ENCODE data around the gene NPHS1. TPM values are rescaled to one million over a fixed set of nuclear protein-coding genes. Genes with fewer than 3 reads are reported as not detected.
A peak's percentile ranks its signal among the peaks of the same experiment; 100 is the strongest.

Gene NPHS1
- total and polyA plus RNA-seq, 4 donors = not detected

DNA sequence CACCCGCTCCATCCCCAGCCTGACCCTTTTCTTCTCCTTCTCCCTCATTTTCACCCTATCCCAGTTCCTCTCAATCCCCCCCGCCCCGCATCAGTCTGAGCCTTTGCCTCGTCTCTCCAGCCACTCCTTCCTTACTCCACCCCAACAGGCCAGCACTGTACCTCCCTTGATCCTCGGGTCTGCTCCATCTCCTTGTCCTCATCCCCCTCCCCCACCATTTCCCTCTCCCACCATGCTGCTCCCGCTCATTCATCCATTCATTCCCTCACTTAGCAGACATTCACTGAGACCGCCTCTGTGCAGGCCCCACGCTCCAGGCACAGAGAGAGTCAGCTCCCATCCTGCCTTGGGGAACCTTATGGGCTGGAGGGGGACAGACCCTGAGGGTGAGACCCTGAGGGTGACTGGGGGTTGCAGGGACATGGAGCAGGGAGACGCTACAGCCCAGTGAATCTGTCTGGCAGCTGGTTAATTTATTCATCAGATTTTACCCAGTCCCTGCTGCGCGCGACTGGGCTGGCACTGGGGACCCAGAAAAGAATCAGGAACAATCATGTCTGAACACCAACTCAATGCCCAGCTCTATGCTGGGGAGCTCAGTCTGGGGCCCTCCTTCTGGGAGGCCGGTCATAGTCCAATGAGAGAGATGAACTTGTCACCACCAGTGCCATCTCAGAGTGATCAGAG is 76.1 kb downstream of the NPHS1 start:
- Histone ChIP-seq H3K27me3 (ENCODE audit: control insufficient read depth in 1 of 2, insufficient read depth in 2 of 2, low read length in 1 of 2) (no peaks in the 10 kb centered on the region), H3K4me1 (ENCODE audit: control insufficient read depth in 1 of 2, insufficient read depth in 2 of 2, low read length in 2 of 2) (no peaks in the 10 kb centered on the region), H3K9me3 (ENCODE audit: control insufficient read depth, low read length) (no peaks in the 10 kb centered on the region), H3K36me3 (ENCODE audit: control insufficient read depth in 1 of 2, insufficient read depth in 2 of 2, low read length in 1 of 2) (peaks cover 0 to 1% of the 10 kb centered on the region in 2 donors), H3K4me3 (ENCODE audit: low read length in 2 of 2) (peak overlapping the region; percentile 73 to 91), H3K27ac (ENCODE audit: low read depth in 1 of 2, low read length in 2 of 2) (no peak overlapping the region)
- 45 to 49% methylated on average over 13 of the region's 13 CpGs for WGBS, 2 donors
- no peak for DNase-seq
- no peak for ATAC-seq (ENCODE audit: low FRiP score)
- intact Hi-C loops (cut with DNase I) = loop anchor here in 1 of 2 donors (5.0 kb wide), 1 partner anchor 101 kb away; no protein-coding TSS in a partner anchor

Other genes starting within 250 kb of the NPHS1 start
- 10 to 100 TPM in 1 of 2 donors, 1 to 10 TPM in 1; 5.3 to 10.5 TPM for gene HAUS5, start 239.8 kb downstream of the NPHS1 start, total RNA-seq
- gene HAUS5, start 239.8 kb downstream of the NPHS1 start, polyA plus RNA-seq = 10 to 100 TPM in 1 of 2 donors, 1 to 10 TPM in 1; 2.9 to 17.5 TPM
- gene RBM42, start 223.5 kb downstream of the NPHS1 start, total RNA-seq = 10 to 100 TPM; 53.7 to 62.0 TPM
- 10 to 100 TPM; 41.8 to 66.8 TPM for gene RBM42, start 223.5 kb downstream of the NPHS1 start, polyA plus RNA-seq
- gene ETV2, start 210.8 kb downstream of the NPHS1 start, total RNA-seq = 1 to 10 TPM in 1 of 2 donors, under 1 TPM in 1; 0.62 to 1.2 TPM
- 1 to 10 TPM in 1 of 2 donors, under 1 TPM in 1; 0.46 to 1.9 TPM for gene ETV2, start 210.8 kb downstream of the NPHS1 start, polyA plus RNA-seq
- 100 to 1,000 TPM; 196 to 216 TPM for gene COX6B1, start 204.2 kb downstream of the NPHS1 start, total RNA-seq
- gene COX6B1, start 204.2 kb downstream of the NPHS1 start, polyA plus RNA-seq = 100 to 1,000 TPM; 502 to 730 TPM
- gene UPK1A, start 186.0 kb downstream of the NPHS1 start, total RNA-seq = not detected
- 1 to 10 TPM in 1 of 2 donors, under 1 TPM in 1; 0.54 to 1.5 TPM for gene UPK1A, start 186.0 kb downstream of the NPHS1 start, polyA plus RNA-seq
- under 1 TPM in 1 of 2 donors, not detected in 1; 0.19 TPM for gene ZBTB32, start 147.9 kb downstream of the NPHS1 start, total RNA-seq
- gene ZBTB32, start 147.9 kb downstream of the NPHS1 start, polyA plus RNA-seq = not detected
- 10 to 100 TPM; 33.6 to 37.9 TPM for gene KMT2B, start 134.5 kb downstream of the NPHS1 start, total RNA-seq
- 10 to 100 TPM in 1 of 2 donors, 1 to 10 TPM in 1; 6.4 to 43.3 TPM for gene KMT2B, start 134.5 kb downstream of the NPHS1 start, polyA plus RNA-seq
- 10 to 100 TPM in 1 of 2 donors, 1 to 10 TPM in 1; 8.1 to 14.9 TPM for gene IGFLR1, start 110.1 kb downstream of the NPHS1 start, total RNA-seq
- 10 to 100 TPM in 1 of 2 donors, 1 to 10 TPM in 1; 5.1 to 10.9 TPM for gene IGFLR1, start 110.1 kb downstream of the NPHS1 start, polyA plus RNA-seq
- 10 to 100 TPM; 14.8 to 22.0 TPM for gene U2AF1L4, start 107.1 kb downstream of the NPHS1 start, total RNA-seq
- gene U2AF1L4, start 107.1 kb downstream of the NPHS1 start, polyA plus RNA-seq = 10 to 100 TPM; 24.7 to 70.4 TPM
- 10 to 100 TPM; 32.9 to 37.0 TPM for gene PSENEN, start 106.9 kb downstream of the NPHS1 start, total RNA-seq
- gene PSENEN, start 106.9 kb downstream of the NPHS1 start, polyA plus RNA-seq = 10 to 100 TPM; 32.4 to 59.2 TPM
- 10 to 100 TPM; 10.6 to 13.3 TPM for gene LIN37, start 103.9 kb downstream of the NPHS1 start, total RNA-seq
- 10 to 100 TPM; 13.1 to 91.2 TPM for gene LIN37, start 103.9 kb downstream of the NPHS1 start, polyA plus RNA-seq
- gene HSPB6, start 95.5 kb downstream of the NPHS1 start, total RNA-seq = 100 to 1,000 TPM; 148 to 152 TPM
- gene HSPB6, start 95.5 kb downstream of the NPHS1 start, polyA plus RNA-seq = 100 to 1,000 TPM in 1 of 2 donors, 10 to 100 TPM in 1; 73.9 to 131 TPM
- 10 to 100 TPM; 18.7 to 19.6 TPM for gene PROSER3, start 94.3 kb downstream of the NPHS1 start, total RNA-seq
- gene PROSER3, start 94.3 kb downstream of the NPHS1 start, polyA plus RNA-seq = 10 to 100 TPM in 1 of 2 donors, 1 to 10 TPM in 1; 4.1 to 18.7 TPM
- 10 to 100 TPM; 12.3 to 27.8 TPM for gene ARHGAP33, start 76.9 kb downstream of the NPHS1 start, total RNA-seq
- gene ARHGAP33, start 76.9 kb downstream of the NPHS1 start, polyA plus RNA-seq = 10 to 100 TPM in 1 of 2 donors, 1 to 10 TPM in 1; 1.9 to 22.1 TPM
- not detected for gene PRODH2, start 39.7 kb downstream of the NPHS1 start, total RNA-seq
- gene PRODH2, start 39.7 kb downstream of the NPHS1 start, polyA plus RNA-seq = not detected
- gene KIRREL2, start 4.4 kb upstream of the NPHS1 start, total RNA-seq = not detected
- under 1 TPM; 0.08 to 0.50 TPM for gene KIRREL2, start 4.4 kb upstream of the NPHS1 start, polyA plus RNA-seq
- gene APLP1, start 16.1 kb upstream of the NPHS1 start, total RNA-seq = 10 to 100 TPM; 12.9 to 13.5 TPM
- gene APLP1, start 16.1 kb upstream of the NPHS1 start, polyA plus RNA-seq = 10 to 100 TPM in 1 of 2 donors, 1 to 10 TPM in 1; 7.6 to 23.0 TPM
- 10 to 100 TPM; 18.9 to 19.4 TPM for gene NFKBID, start 48.0 kb upstream of the NPHS1 start, total RNA-seq
- gene NFKBID, start 48.0 kb upstream of the NPHS1 start, polyA plus RNA-seq = 10 to 100 TPM in 1 of 2 donors, 1 to 10 TPM in 1; 2.9 to 10.4 TPM
- 10 to 100 TPM; 18.7 TPM for gene HCST, start 50.0 kb upstream of the NPHS1 start, total RNA-seq
- gene HCST, start 50.0 kb upstream of the NPHS1 start, polyA plus RNA-seq = 10 to 100 TPM in 1 of 2 donors, 1 to 10 TPM in 1; 7.3 to 20.9 TPM
- 100 to 1,000 TPM in 1 of 2 donors, 10 to 100 TPM in 1; 98.9 to 117 TPM for gene TYROBP, start 55.8 kb upstream of the NPHS1 start, total RNA-seq
- gene TYROBP, start 55.8 kb upstream of the NPHS1 start, polyA plus RNA-seq = 100 to 1,000 TPM in 1 of 2 donors, 10 to 100 TPM in 1; 48.8 to 327 TPM
- gene LRFN3, start 83.9 kb upstream of the NPHS1 start, total RNA-seq = 10 to 100 TPM; 14.5 to 15.1 TPM
- 1 to 10 TPM; 2.0 to 6.1 TPM for gene LRFN3, start 83.9 kb upstream of the NPHS1 start, polyA plus RNA-seq
- gene SDHAF1, start 142.7 kb upstream of the NPHS1 start, total RNA-seq = 10 to 100 TPM; 11.6 to 16.6 TPM
- gene SDHAF1, start 142.7 kb upstream of the NPHS1 start, polyA plus RNA-seq = 10 to 100 TPM; 11.1 to 26.1 TPM
- 1 to 10 TPM; 1.0 to 1.4 TPM for gene SYNE4, start 156.3 kb upstream of the NPHS1 start, total RNA-seq
- gene SYNE4, start 156.3 kb upstream of the NPHS1 start, polyA plus RNA-seq = 1 to 10 TPM in 1 of 2 donors, not detected in 1; 2.3 TPM
- gene ALKBH6, start 161.7 kb upstream of the NPHS1 start, total RNA-seq = 10 to 100 TPM; 14.0 to 15.3 TPM
- gene ALKBH6, start 161.7 kb upstream of the NPHS1 start, polyA plus RNA-seq = 10 to 100 TPM; 10.3 to 25.6 TPM
- 10 to 100 TPM; 35.1 to 37.1 TPM for gene CLIP3, start 180.4 kb upstream of the NPHS1 start, total RNA-seq
- gene CLIP3, start 180.4 kb upstream of the NPHS1 start, polyA plus RNA-seq = 10 to 100 TPM in 1 of 2 donors, 1 to 10 TPM in 1; 8.9 to 22.2 TPM
- 1 to 10 TPM; 1.8 to 4.1 TPM for gene THAP8, start 201.8 kb upstream of the NPHS1 start, total RNA-seq
- gene THAP8, start 201.8 kb upstream of the NPHS1 start, polyA plus RNA-seq = 1 to 10 TPM; 2.9 to 3.6 TPM
- 1 to 10 TPM in 1 of 2 donors, under 1 TPM in 1; 0.45 to 1.3 TPM for gene WDR62, start 202.4 kb upstream of the NPHS1 start, total RNA-seq
- gene WDR62, start 202.4 kb upstream of the NPHS1 start, polyA plus RNA-seq = under 1 TPM; 0.25 to 0.26 TPM

Data from aorta (tissue), 5 donors.